SK-N-MC (cell line): ENCODE results near the gene NFATC2.
A peak's percentile ranks its signal among the peaks of the same experiment; 100 is the strongest.

ENCODE experiments used
- DNase-seq: peaks from one replicate; pipeline ENCODE4 v3.0.0-alpha.2; 2011; ENCODE audit warnings: low read depth, low spot score
- H3K27ac ChIP-seq: fragments of 200-600 bp; sonication (generic); 2 replicates; pipeline ENCODE4 v1.5.1; 2016; ENCODE audit warnings: mixed run types
- H3K36me3 ChIP-seq: fragments of 200-600 bp; sonication (generic); 2 replicates; pipeline ENCODE4 v1.6.1; 2017; ENCODE audit warnings: antibody characterized with exemption, low read length, mixed read lengths; ENCODE audit not compliant: insufficient read depth
- H3K4me3 ChIP-seq: fragments of 200-600 bp; sonication (generic); 2 replicates; pipeline ENCODE4 v1.5.1; 2016
- H3K9ac ChIP-seq: fragments of 200-600 bp; sonication (generic); 2 replicates; pipeline ENCODE4 v1.8.0; 2017; ENCODE audit warnings: mixed run types, mixed read lengths; ENCODE audit not compliant: insufficient read length
- H3K9me3 ChIP-seq: fragments of 200-600 bp; sonication (generic); 2 replicates; pipeline ENCODE4 v1.6.1; 2017; ENCODE audit warnings: low read depth, mild to moderate bottlenecking, antibody characterized with exemption, low read length, moderate library complexity, mixed read lengths
- EZH2 ChIP-seq: fragments of 200-600 bp; sonication (generic); IDR thresholded peaks from one replicate; pipeline ENCODE4 v1.6.1; 2017; ENCODE audit warnings: antibody characterized with exemption
- FOXP2 ChIP-seq: optimal IDR thresholded peaks from 2 replicates; pipeline ENCODE3; 2011; ENCODE audit warnings: mild to moderate bottlenecking, moderate library complexity; ENCODE audit not compliant: insufficient read depth; ENCODE audit errors: extremely low read length, control extremely low read depth
- POLR2AphosphoS5 ChIP-seq: IDR thresholded peaks from 2 replicates; pipeline ENCODE4 v1.6.1; 2012; ENCODE audit warnings: mild to moderate bottlenecking, low read depth, low read length, borderline replicate concordance

The NFATC2 gene

DNA sequence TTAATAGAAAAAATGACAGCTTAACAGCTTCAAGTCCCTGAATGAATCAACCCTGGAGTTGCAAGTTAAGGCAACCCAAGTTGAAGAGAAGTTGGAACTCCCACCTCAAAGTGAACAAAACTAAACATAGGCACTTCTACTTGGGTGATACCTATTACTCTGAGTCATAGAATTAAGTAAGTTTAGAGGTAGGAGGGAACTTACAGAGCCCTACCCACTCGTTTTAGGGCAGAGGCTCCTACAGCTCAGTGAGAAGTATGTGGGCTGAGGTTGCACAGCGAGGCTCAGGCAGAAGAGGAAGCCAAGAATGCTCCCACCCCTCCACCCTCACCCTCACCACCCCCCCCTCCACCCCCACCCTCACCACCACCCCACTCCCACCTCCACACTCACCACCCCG is 42.2 kb downstream of the NFATC2 start:
- Histone ChIP-seq H3K36me3 (no peaks in the 10 kb centered on the region), H3K4me3 (no peak overlapping the region), H3K27ac (no peak overlapping the region), H3K9ac (no peak overlapping the region), H3K9me3 (no peaks in the 10 kb centered on the region)
- TF ChIP-seq EZH2 (no peak), FOXP2 (no peak), POLR2AphosphoS5 (no peak)
- DNase-seq, result no peak

DNA sequence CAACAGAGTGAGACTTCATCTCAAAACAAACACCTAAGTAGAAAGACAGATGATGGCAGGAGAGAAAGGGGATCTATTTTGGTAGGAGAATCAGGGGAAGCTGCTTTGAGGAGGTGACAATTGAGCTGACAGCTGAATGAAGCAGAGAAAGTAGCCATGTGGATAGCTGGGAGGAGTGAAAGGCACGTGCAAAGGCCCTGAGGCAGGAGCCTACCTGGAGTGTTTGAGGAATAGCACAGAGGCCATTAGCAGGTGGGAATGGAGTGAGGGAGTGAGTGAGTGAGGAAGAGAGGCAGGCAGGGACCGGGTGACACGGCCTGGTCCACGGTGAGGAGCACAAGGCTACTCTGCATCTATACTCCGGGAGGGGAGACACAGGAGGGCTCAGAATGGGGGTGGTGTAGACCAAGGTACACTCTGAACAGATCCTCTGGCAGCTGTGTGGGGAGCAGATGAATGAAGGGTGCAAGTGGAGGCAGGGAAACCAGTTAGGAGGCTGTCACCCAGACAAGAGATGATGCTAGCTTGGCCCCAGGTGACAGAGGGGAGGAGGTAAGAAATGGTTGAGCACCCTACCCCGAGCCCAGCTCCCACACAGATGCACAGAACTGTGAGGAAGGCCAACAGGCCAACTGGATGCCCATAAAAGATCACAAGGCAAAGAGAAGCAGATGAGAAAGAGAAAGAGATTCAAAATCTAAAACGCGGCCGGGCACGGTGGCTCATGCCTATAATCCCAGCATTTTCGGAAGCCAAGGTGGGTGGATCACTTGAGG is 43.6 kb downstream of the NFATC2 start:
- no peaks in the 10 kb centered on the region for H3K9me3 ChIP-seq
- no peak overlapping the region for H3K27ac ChIP-seq
- H3K4me3 ChIP-seq, result no peak overlapping the region
- TF ChIP-seq POLR2AphosphoS5 (no peak), EZH2 (no peak), FOXP2 (no peak)
- H3K36me3 ChIP-seq, result no peaks in the 10 kb centered on the region
- no peak overlapping the region for H3K9ac ChIP-seq
- DNase-seq, result no peak

DNA sequence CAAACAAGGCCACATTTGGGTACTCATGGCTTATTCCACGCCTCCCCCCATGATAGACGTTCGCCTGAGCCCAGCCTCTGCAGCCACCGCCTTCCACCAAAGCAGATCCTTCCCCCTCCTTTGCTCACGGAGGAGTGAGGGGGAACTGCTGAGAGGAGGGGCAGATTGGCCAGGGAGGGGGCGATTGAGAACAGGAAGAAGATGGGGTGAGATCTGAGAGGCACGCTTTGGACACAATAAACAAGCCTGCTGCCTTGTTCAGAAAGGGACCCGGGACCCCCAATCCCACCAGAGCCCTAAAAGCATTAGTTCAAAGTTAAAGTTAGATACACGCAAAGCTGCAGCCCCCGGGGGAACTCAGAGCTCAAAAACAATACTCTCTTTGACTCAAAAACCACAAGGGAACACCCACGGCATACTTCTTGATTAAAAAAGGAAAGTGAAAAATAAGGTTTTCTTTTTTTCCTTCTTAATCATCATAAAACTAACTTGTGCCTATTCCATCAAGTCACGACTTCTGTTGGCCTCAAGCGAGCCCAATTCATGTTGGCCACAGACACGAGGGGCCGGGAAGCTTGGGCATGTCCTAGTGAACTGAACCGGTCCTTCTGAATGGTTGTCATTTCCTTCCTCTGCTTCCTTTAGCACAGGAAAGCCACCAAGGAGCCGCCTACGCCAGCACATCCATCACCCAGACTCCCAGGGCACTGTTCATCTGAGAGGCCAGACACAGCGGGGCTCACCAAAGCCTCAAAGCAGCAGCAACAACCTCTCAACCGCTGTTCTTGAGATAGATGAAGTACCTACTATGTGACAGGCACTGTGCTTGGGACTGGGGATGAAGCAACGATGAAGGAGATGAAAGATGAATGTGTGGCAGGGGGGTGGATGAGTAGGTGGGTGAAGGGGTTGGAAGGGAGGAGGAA is 44.7 kb downstream of the NFATC2 start:
- Histone ChIP-seq H3K9ac (no peak overlapping the region), H3K4me3 (peak overlapping the region; percentile 61)

DNA sequence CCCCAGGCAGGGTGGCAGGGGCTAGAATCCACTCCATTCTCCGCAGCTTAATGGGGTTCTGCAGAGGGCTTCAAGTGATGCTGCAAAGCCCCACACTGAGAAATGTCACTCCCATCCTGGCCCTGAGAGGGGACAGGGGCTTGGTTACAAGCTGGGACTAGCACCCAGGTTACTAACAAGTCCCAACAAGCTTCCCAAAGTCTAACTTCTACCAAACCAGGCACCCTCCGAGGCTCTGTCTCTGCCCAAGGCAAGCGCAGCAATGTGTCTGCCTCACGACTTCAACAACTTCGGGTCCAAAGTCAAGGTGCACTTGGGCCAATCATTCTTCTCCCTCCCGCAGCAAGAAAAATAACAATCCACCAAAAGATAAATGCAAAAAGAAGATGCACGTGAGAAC is 45.6 kb downstream of the NFATC2 start:
- H3K27ac ChIP-seq, result no peak overlapping the region
- no peaks in the 10 kb centered on the region for H3K36me3 ChIP-seq
- no peak for TF ChIP-seq FOXP2
- TF ChIP-seq POLR2AphosphoS5, result no peak
- TF ChIP-seq EZH2, result no peak
- DNase-seq, result no peak
- H3K9ac ChIP-seq, result no peak overlapping the region
- no peaks in the 10 kb centered on the region for H3K9me3 ChIP-seq
- no peak overlapping the region for H3K4me3 ChIP-seq

More for the DNA sequence above, 44.7 kb downstream of the NFATC2 start:
- no peaks in the 10 kb centered on the region for H3K36me3 ChIP-seq
- no peak overlapping the region for H3K27ac ChIP-seq
- TF ChIP-seq EZH2 (no peak), POLR2AphosphoS5 (no peak), FOXP2 (no peak)
- H3K9me3 ChIP-seq, result no peaks in the 10 kb centered on the region
- DNase-seq, result peak; percentile 44

DNA sequence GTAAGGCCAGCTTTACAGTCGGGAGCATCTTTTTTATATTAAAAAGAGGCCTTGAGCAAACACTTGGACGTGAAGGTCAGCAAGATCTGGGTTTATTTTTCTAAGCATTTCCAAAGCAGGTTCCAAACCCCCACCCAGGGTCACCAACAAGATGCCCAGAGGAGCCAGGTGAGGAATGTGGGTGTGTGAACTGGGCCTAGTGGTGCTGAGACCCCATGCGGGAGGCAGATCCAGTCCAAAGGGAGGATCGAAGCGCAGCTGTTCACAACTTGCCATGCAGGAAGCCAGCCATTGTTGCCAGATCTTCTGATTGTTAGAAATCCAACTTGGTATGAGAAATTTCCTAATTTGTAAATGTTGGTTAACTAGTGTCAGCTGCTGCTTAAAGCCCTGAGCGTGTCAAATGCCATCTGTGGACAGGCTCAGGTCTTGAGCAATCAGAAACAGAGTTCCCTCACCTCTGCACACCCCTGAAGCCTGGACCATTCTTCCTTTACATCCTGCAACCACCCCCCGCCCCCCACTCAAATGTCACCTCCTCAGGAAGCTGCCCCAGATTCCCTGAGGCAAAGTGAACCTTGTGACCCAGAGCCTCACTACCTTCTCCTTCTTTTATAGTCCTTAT is 46.5 kb downstream of the NFATC2 start:
- TF ChIP-seq EZH2 (no peak), FOXP2 (no peak), POLR2AphosphoS5 (no peak)
- DNase-seq, result no peak

DNA sequence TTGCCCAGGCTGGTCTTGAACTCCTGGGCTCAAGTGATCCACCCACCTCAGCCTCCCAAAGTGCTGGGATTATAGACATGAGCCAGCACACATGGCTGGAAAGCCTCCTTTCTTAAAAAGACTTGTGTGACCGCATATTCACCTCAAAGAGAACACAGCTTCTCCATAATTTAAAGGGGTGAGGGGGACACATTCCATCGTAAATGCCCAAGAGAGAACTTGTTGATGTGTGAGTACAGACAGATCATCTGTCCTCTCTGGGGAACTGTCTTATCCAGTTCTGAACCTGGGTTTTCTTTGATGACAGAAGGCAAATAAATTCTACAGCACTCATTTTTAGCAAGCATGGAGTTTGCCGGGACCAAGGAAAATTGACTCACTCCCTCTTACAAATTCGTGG is 47.2 kb downstream of the NFATC2 start:
- Histone ChIP-seq H3K9ac (no peak overlapping the region), H3K36me3 (no peaks in the 10 kb centered on the region), H3K9me3 (no peaks in the 10 kb centered on the region), H3K4me3 (no peak overlapping the region), H3K27ac (no peak overlapping the region)
- TF ChIP-seq POLR2AphosphoS5, result no peak
- TF ChIP-seq FOXP2, result no peak
- no peak for TF ChIP-seq EZH2
- DNase-seq, result no peak

More for the DNA sequence above, 46.5 kb downstream of the NFATC2 start:
- H3K9me3 ChIP-seq, result no peaks in the 10 kb centered on the region
- no peak overlapping the region for H3K27ac ChIP-seq
- no peaks in the 10 kb centered on the region for H3K36me3 ChIP-seq
- H3K9ac ChIP-seq, result no peak overlapping the region
- no peak overlapping the region for H3K4me3 ChIP-seq

DNA sequence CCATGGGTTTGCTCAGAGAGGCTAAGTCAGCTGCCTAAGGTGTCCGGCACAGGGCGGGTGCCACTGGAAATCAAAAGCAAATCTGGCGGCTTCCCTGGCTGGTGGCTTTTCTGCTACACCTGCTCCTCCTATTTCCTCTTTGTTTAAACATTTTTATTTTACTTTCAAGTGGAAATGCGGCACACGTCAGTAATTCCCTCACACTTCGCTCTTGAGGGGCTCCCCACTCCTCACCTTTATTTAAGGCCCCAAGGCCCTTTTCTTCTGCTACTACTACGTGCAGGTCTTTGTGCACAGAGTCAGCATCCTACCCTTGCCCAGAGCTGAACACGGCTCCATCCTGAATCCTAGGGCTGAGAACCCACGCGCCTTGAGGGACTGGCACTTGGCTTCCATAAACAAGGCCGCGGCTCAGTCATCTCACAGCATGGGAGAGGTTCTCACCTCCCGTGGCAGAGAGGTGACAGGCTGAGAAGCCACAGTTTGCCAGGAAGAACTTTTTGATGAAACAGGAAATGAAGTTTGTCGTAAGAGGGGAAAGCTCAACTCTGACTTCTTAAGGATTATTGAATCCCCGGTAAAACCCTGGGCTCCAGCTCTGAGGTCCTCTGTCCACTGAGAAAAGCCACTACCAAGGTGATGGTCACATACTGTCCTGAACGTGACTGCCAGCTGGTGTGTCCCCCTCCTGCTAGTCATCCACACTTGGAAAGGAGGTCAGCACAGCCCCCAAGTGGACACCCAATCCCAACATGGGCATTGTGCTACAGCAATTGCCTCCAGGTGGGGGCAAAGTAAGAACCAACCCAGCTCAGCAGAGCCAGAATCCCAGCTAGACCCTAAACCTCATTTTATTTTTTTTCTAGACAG is 48.0 kb downstream of the NFATC2 start:
- no peak overlapping the region for H3K4me3 ChIP-seq
- no peak for TF ChIP-seq EZH2
- no peak for TF ChIP-seq FOXP2
- TF ChIP-seq POLR2AphosphoS5, result no peak
- H3K9me3 ChIP-seq, result no peaks in the 10 kb centered on the region
- H3K36me3 ChIP-seq, result no peaks in the 10 kb centered on the region
- no peak for DNase-seq
- no peak overlapping the region for H3K27ac ChIP-seq
- no peak overlapping the region for H3K9ac ChIP-seq
